CD14-positive monocyte (primary cell): ENCODE results near the gene CARMIL1. TPM values are rescaled to one million over a fixed set of nuclear protein-coding genes. Genes with fewer than 3 reads are reported as not detected.

Experiments used
- DNase-seq, 3 donors: peaks; one replicate each; pipeline ENCODE4 v3.0.0-alpha.2; 2011 to 2022
- H2AFZ ChIP-seq: 2 replicates; pipeline ENCODE4 v1.6.0; 2012; ENCODE audit warnings: mild to moderate bottlenecking, low read depth, low read length, inconsistent platforms; ENCODE audit not compliant: insufficient read depth, poor library complexity, severe bottlenecking
- H3K27ac ChIP-seq, 2 donors: 1 replicate in 1 of 2; 2 replicates in 1 of 2; pipeline ENCODE4 v1.5.1; 2012 to 2013; ENCODE audit warnings: low read length in 2 of 2, control low read depth in 1 of 2, inconsistent platforms in 1 of 2, low read depth in 1 of 2, mild to moderate bottlenecking in 1 of 2
- H3K27me3 ChIP-seq, 2 donors: one replicate each; pipeline versions ENCODE4 v1.6.0 to v1.6.1; 2011 to 2013; ENCODE audit warnings: low read length in 2 of 2; ENCODE audit not compliant: control insufficient read depth in 2 of 2, insufficient read depth in 2 of 2
- H3K36me3 ChIP-seq, 2 donors: replicated peaks in 1 of 2; 1 replicate in 1 of 2; 2 replicates in 1 of 2; pipeline versions ENCODE4 v1.5.1 to v1.6.1; 2012 to 2013; ENCODE audit warnings: low read length in 2 of 2, control low read depth in 1 of 2, inconsistent platforms in 1 of 2, mild to moderate bottlenecking in 1 of 2; ENCODE audit not compliant: insufficient read depth in 2 of 2, control insufficient read depth in 1 of 2
- H3K4me1 ChIP-seq, 2 donors: 1 replicate in 1 of 2; 2 replicates in 1 of 2; pipeline versions ENCODE4 v1.5.1 to v1.6.1; 2012 to 2013; ENCODE audit warnings: low read length in 2 of 2, control low read depth in 1 of 2, inconsistent platforms in 1 of 2, mild to moderate bottlenecking in 1 of 2, moderate library complexity in 1 of 2; ENCODE audit not compliant: insufficient read depth in 2 of 2, control insufficient read depth in 1 of 2
- H3K4me2 ChIP-seq: replicated peaks from 2 replicates; pipeline ENCODE3; 2012; ENCODE audit warnings: low read length, moderate library complexity, mild to moderate bottlenecking; ENCODE audit not compliant: poor library complexity, severe bottlenecking; ENCODE audit errors: extremely low read depth
- H3K4me3 ChIP-seq, 3 experiments: fragments of 200-600 bp in 1 of 3; sonication (generic) in 1 of 3; replicated peaks in 1 of 3; 1 replicate in 2 of 3; 2 replicates in 1 of 3; pipeline ENCODE4 v1.5.1; 2011 to 2013; ENCODE audit warnings: low read length in 3 of 3, mild to moderate bottlenecking in 3 of 3, control low read depth in 2 of 3, low read depth in 2 of 3, inconsistent platforms in 1 of 3, moderate library complexity in 1 of 3
- H3K79me2 ChIP-seq: 2 replicates; pipeline ENCODE4 v1.6.0; 2012; ENCODE audit warnings: mild to moderate bottlenecking, control low read depth, inconsistent platforms, low read length, moderate library complexity; ENCODE audit not compliant: insufficient read depth
- H3K9ac ChIP-seq: 2 replicates; pipeline ENCODE4 v1.6.0; 2017; ENCODE audit warnings: low read length, mild to moderate bottlenecking; ENCODE audit not compliant: insufficient read depth, poor library complexity, severe bottlenecking
- H3K9me3 ChIP-seq, 2 donors: replicated peaks in 1 of 2; 1 replicate in 1 of 2; 2 replicates in 1 of 2; pipeline versions ENCODE4 v1.5.1 to v1.6.1; 2012 to 2013; ENCODE audit warnings: low read length in 2 of 2, control low read depth in 1 of 2; ENCODE audit not compliant: control insufficient read depth in 1 of 2, insufficient read depth in 1 of 2
- H4K20me1 ChIP-seq: 2 replicates; pipeline ENCODE4 v1.6.0; 2012; ENCODE audit warnings: mild to moderate bottlenecking, low read length, control low read depth, moderate library complexity; ENCODE audit not compliant: insufficient read depth
- H3K27ac Mint-ChIP-seq, 7 donors: one replicate each; pipeline ENCODE4 v1.8.0; 2020; ENCODE audit warnings: mild to moderate bottlenecking in 7 of 7, mixed read lengths in 7 of 7, moderate library complexity in 6 of 7, inconsistent platforms in 2 of 7
- H3K27me3 Mint-ChIP-seq, 3 donors: one replicate each; pipeline ENCODE4 v1.8.0; 2021 to 2022; ENCODE audit warnings: low read depth in 3 of 3, mild to moderate bottlenecking in 3 of 3, mixed read lengths in 3 of 3, moderate library complexity in 3 of 3, inconsistent platforms in 1 of 3
- H3K36me3 Mint-ChIP-seq, 2 donors: one replicate each; pipeline ENCODE4 v1.8.0; 2020; ENCODE audit warnings: mixed read lengths in 2 of 2, inconsistent platforms in 1 of 2, mild to moderate bottlenecking in 1 of 2
- H3K4me1 Mint-ChIP-seq: one replicate; pipeline ENCODE4 v1.8.0; 2020; ENCODE audit warnings: mild to moderate bottlenecking, mixed read lengths
- H3K4me3 Mint-ChIP-seq, 2 donors: one replicate each; pipeline ENCODE4 v1.8.0; 2020; ENCODE audit warnings: mild to moderate bottlenecking in 2 of 2, mixed read lengths in 2 of 2, moderate library complexity in 1 of 2
- H3K9me3 Mint-ChIP-seq, 7 donors: one replicate each; pipeline ENCODE4 v1.8.0; 2020 to 2022; ENCODE audit warnings: mixed read lengths in 7 of 7, mild to moderate bottlenecking in 6 of 7, moderate library complexity in 6 of 7, inconsistent platforms in 2 of 7
- WGBS: methylation state at CpG from one replicate; pipeline ENCODE4 v1.1.5; 2013; ENCODE audit warnings: missing lambda C conversion rate; ENCODE audit not compliant: insufficient coverage; 5-methylcytosine and 5-hydroxymethylcytosine counted together
- intact Hi-C, 2 donors: fragments of 100-400 bp; cut with micrococcal nuclease; formaldehyde crosslinking; loops; one replicate each; pipeline versions ENCODE4 v1.15.0 to v1.15.1; 2023
- polyA plus RNA-seq, 3 donors: library from polyadenylated mRNA; depleted of rRNA in 1 of 3; unstranded in 2 of 3; stranded (reverse) in 1 of 3; fragments of 300-500 nt in 2 of 3; fragments of >200 nt in 1 of 3; fragmentation: Illumina TruSeq in 2 of 3; gene quantifications; 1 replicate in 2 of 3; 2 replicates in 1 of 3; pipeline ENCODE4 v1.2.3, GENCODE V29; 2012 to 2021
- TF ChIP-seq, protein P1 (sequence below): fragments of 200-600 bp; IDR thresholded peaks from one replicate; pipeline ENCODE4 v1.8.0; 2022; ENCODE audit warnings: antibody characterized with exemption, mild to moderate bottlenecking

Gene CARMIL1
- polyA plus RNA-seq, 3 donors = 0.30 to 0.49 (median 0.41) TPM

DNA sequence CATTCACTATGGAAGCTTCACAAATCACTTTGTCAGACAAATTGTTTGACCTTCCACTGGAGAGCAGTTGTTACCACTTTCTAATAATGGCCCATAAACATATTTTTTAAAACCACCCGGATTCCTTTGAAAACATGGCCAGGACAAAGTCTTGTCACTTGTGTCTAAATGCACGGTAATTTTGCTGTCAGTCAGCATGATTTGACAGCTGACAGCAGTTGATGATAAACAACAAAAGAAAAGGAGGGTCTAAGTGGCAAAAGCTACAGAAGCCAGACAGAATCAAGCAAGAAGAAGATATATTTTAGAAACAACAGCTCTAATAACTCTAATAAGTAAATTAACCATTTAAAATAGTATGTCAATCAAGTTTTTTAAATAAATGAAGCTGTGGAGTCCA, 27.7 kb upstream of the CARMIL1 start:
- intact Hi-C loops = no loop called here
- Mint-ChIP-seq H3K9me3 (peaks cover 0 to 3% (median 0%) of the 10 kb centered on the region in 7 donors), H3K36me3 (no peaks in the 10 kb centered on the region), H3K4me3 (no peak overlapping the region), H3K27ac (no peak overlapping the region), H3K27me3 (peaks cover 0 to 1% (median under 1%) of the 10 kb centered on the region in 3 donors), H3K4me1 (no peaks in the 10 kb centered on the region)
- H3K4me1 ChIP-seq = no peaks in the 10 kb centered on the region
- no peaks in the 10 kb centered on the region for H3K27me3 ChIP-seq
- no peak overlapping the region for H3K4me3 ChIP-seq
- no peaks in the 10 kb centered on the region for H3K36me3 ChIP-seq
- no peak overlapping the region for H3K27ac ChIP-seq
- no peaks in the 10 kb centered on the region for H3K79me2 ChIP-seq
- no peak for DNase-seq
- TF ChIP-seq, protein P1, sequence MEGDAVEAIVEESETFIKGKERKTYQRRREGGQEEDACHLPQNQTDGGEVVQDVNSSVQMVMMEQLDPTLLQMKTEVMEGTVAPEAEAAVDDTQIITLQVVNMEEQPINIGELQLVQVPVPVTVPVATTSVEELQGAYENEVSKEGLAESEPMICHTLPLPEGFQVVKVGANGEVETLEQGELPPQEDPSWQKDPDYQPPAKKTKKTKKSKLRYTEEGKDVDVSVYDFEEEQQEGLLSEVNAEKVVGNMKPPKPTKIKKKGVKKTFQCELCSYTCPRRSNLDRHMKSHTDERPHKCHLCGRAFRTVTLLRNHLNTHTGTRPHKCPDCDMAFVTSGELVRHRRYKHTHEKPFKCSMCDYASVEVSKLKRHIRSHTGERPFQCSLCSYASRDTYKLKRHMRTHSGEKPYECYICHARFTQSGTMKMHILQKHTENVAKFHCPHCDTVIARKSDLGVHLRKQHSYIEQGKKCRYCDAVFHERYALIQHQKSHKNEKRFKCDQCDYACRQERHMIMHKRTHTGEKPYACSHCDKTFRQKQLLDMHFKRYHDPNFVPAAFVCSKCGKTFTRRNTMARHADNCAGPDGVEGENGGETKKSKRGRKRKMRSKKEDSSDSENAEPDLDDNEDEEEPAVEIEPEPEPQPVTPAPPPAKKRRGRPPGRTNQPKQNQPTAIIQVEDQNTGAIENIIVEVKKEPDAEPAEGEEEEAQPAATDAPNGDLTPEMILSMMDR = no peak
- H2AFZ ChIP-seq = no peak overlapping the region
- H3K9me3 ChIP-seq = no peaks in the 10 kb centered on the region
- no peak overlapping the region for H3K4me2 ChIP-seq
- H3K9ac ChIP-seq = no peak overlapping the region
- 93% methylated on average over 2 of the region's 2 CpGs for WGBS
- no peaks in the 10 kb centered on the region for H4K20me1 ChIP-seq

DNA sequence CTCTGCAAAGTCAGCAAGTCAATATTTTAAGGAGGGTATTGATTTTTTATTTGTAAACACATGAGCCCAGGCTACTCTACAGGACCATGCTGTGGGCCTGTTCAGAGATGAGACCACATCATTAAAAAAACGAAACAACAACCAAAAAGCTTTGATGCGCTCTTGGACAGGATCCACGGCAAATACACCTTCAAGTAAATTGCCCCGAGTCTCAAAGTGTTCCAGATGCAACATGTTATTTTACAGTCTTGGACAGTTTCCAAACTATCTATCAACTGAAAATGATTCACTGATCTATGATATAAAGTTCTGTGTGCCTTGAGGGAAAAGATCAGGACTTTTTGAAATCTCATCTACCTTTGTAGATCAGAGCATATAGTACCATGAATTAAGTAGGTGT, 25.8 kb upstream of the CARMIL1 start:
- H3K9me3 Mint-ChIP-seq = peaks cover 0 to 3% (median 0%) of the 10 kb centered on the region in 7 donors
- TF ChIP-seq, protein P1 = no peak
- intact Hi-C loops = no loop called here
- DNase-seq = no peak
- Histone ChIP-seq H2AFZ (no peak overlapping the region), H3K27me3 (no peaks in the 10 kb centered on the region), H4K20me1 (no peaks in the 10 kb centered on the region), H3K9ac (no peak overlapping the region), H3K4me3 (no peak overlapping the region), H3K9me3 (no peaks in the 10 kb centered on the region), H3K36me3 (no peaks in the 10 kb centered on the region), H3K79me2 (no peaks in the 10 kb centered on the region), H3K4me2 (no peak overlapping the region), H3K27ac (no peak overlapping the region), H3K4me1 (no peaks in the 10 kb centered on the region)
- H3K27me3 Mint-ChIP-seq = peaks cover 0 to 2% (median 1%) of the 10 kb centered on the region in 3 donors
- H3K27ac Mint-ChIP-seq = no peak overlapping the region
- H3K4me3 Mint-ChIP-seq = no peak overlapping the region
- peaks cover 2% of the 10 kb centered on the region for H3K4me1 Mint-ChIP-seq
- WGBS = 100% methylated on average over 3 of the region's 4 CpGs
- no peaks in the 10 kb centered on the region for H3K36me3 Mint-ChIP-seq
